NOMO-1 treated with DMSO at 0.1 percent for 48 hours (cell line): ENCODE results near the gene HOXD3.

Experiments
- DNase-seq: peaks from one replicate; lab custom pipeline; 2025; ENCODE audit not compliant: unreplicated experiment; lab: John Stamatoyannopoulos, UW

The HOXD3 gene

DNA sequence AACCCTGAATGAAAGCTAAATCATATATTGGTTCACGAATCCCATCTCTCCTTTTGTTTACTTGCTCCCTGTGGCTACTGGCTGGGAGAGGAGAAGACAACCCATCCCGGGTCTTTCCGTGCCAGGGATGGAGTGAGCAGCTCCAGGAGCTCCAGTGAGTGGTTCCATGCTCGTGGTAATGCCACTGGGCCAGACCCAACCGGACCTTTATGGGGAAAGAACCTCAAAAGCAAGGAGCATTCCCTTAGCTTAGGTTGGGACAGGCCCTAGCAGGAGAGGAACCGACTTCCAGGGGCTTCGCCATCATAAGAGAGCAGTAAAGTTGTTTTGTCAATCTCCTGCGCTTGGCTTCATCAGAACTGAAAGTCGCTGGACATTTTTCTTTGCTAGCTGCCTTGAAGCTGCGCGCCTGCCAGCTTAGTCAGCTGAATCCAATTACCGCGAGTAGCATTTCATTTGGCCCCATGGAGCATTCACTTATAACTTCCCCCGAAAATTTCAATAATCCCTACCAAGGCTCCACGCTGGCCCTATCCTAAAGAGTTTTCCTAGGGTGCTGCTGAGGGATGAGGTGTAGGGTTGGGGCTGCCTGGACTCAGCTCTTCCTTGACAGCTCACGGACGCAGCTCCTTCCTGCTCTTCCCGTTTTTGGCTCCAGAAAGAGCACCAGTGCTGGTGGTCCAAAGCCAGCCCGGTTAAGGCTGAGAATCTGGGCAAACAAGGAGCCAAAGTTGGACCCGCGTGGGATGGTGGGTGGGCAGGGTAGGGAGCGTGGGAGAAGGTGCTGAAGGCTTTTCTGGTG lies 4.9 kb downstream of the HOXD3 start:
- no peak for DNase-seq

DNA sequence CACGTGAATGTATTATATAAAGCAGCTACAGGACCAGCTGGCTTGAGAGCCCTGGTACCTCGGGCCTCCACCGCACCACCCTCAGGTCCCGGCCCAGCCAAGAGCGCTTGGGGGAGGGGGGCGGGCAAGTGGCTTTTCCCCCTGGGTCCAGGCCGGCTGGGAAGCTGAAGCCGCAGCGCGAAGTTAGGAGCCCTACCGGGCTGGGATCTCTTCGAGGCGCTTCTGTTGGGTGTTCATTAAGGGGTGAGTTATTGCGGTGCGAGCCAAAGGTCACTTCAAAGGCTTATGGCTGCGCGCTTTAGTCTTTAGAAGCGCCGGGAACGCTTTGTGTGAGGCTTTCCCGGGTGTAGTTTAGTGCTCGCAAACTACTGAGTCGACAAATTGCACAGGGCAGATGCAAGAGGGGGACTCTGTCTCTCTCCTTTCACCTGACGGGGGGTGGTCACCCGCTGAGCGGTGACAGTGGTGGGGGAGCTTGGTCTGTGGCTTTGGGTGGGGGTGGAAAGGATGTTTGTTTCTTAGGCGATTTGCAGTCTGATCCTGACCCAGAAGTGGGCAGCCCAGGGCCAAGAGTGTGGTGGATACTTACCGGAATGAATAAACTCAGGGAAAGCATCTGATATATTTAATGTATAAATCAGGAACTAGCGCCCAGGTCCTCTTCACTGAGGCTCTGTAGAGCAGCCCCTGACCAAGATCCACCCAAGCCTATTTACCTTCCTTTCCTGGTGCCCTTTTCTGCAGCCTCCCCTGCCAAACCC lies 6.0 kb downstream of the HOXD3 start:
- DNase-seq = no peak

DNA sequence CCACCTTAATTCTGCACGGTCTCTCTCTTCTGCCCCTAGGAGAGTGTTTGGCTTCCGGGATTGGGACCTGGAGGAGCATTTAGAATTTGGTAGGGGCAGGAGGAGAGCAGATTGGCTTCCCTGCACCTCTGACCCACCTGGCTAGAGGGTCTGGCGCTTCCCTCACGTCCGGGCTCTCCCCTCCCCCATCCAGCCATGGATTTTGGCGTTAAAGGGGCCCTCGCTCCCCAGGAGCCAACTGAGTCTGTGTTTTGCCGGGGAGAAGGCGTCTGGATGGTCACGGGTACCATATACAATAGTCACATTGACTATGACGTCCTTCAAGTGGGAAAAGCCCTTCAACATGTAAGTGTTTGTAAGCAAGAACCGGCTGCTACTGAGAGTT lies 6.6 kb downstream of the HOXD3 start:
- no peak for DNase-seq

DNA sequence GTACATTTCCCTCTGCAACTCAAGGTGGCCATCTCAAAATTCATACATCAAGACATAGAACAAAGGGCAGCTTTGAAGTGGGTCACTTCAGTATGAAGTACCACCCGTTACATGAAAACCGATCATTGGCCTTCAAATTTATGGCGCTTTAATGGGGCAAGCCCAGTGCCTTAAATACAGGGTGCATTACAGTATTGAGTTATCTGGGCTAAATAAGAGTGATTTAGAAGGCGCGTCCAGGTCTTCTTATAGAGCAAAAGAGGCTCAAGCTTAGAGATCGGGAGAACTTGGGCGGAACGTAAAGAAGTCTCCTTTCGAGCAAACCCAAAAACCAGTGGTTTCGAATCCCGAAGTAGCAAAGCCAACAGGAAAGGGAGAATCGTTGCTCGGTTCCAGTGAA lies 7.1 kb downstream of the HOXD3 start:
- no peak for DNase-seq

DNA sequence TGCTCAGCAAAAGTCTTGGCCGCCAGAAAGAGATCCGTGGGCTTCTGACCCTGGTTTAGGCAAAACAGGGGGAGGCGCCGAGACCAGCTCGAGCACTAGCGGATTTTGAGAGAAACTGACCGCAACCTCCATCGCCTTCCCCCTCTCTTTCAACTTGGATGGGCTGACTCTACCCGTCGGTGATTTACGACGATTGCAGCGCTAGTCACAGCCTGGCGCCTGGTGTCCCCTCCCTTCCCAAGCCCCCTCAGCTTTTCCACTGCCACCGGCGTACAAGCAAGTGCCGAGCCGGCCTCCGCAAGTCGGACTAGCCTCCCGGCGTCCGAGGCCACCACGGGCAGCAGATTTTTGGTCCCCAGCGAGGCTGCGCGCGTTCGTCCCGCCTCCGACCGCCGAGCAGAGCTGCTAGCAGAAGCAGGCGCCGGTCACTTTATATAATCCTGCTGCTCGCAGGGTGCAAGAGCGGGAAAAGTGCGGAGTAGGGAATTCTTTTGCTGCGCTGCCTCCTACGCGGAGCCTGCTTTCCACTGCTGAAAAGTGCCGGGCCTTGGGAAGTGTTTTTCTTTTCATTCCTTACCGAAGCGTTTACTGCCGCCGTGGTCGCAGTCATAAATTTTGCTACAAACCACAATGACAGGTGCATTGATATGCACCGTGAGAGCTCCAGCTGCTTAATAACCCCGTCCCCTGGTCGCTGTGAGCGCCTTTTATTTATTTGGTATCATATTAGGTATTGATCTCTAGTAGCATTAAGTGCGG lies 7.7 kb downstream of the HOXD3 start:
- no peak for DNase-seq

DNA sequence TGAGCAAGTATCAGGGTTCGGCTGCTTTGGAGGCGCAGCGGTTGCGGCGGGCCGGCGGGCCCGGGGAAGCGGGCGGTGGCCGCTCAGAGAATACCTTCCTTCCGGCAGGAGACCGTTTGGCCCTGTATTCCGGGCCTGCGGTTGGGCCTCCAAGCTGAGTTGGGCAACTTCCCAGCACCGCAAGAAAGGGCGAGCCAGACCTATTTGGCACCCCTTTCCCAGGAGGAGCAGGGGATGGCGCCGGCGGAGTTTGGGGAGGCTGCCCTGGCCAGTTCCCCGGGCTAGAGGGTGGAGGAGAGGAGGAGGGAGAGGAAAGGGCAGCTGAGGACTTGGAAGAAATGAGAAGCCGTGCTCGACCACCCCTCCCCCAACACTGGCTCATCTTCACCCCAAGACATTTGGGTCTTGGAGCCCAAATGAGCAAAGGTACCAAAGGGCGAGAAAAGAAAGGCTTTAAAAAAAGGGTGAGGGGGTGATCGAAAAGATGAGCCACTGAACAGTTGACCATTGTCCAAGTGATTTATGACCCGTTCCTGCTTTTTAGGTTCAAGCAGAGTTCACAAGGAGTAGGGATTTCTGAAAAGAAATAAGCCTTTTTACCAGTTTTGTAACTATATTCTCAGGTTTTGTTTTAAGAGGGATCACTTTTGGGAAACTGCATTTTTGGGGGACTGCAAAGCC lies 8.4 kb downstream of the HOXD3 start:
- no peak for DNase-seq

DNA sequence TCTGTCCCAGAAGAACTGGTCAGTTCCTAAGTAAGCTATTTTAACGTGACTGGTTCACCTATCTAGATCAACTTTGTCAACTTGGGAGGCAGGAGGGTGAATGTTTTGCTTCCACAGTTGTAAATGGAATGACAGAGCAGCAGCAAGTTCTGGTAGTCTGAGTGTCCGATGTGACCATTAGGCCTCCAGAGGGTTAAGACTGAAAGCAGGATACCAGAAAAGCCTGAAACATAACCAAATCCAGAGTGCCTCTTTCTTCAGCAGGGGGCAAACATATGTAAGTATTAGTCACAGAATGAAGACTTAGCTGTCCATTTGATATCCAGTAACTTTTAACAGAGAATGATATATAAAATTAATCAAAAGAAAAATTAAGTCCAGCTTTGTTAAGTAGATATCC lies 9.2 kb downstream of the HOXD3 start:
- no peak for DNase-seq

DNA sequence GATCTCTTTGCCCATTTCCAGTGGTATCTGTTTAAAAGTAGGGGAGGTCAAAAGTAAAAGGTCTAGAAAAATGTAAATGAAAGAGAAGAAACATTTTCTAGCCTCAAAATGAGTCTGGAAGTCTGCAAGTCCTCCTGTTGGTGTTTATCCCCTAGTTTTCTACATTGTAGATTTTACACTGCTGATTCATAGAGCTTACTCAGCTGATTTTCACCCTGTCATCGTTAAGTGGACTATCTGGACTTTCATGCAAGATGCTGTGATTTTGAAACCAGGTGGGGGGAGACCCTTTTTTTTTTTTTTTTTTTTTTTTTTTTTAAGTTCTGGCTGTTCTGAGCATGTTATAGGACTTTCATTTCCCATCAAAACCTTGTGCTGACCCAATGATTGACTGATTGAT lies 10.3 kb downstream of the HOXD3 start:
- no peak for DNase-seq

DNA sequence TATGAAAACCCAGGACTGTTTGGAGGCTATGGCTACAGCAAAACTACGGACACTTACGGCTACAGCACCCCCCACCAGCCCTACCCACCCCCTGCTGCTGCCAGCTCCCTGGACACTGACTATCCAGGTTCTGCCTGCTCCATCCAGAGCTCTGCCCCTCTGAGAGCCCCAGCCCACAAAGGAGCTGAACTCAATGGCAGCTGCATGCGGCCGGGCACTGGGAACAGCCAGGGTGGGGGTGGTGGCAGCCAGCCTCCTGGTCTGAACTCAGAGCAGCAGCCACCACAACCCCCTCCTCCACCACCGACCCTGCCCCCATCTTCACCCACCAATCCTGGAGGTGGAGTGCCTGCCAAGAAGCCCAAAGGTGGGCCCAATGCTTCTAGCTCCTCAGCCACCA lies 12.1 kb downstream of the HOXD3 start:
- no peak for DNase-seq

DNA sequence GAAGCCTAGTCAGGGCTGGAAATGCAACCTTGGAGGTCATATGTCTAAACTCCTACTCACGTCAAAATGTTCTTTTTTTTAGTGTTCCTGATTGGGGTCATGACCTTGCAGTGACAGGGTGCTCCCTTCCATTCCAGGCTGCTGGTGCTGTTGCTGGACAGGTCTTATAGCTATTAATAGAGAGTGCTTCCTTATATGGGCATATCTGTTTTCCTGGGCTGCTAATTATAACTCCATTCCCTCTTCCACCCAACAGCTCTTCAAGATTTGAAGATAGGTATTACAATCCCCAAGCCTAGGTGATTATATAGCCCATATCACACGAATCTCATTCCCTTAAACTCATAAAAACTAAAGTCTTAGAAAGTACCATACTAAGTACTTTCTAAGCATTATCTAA lies 12.6 kb downstream of the HOXD3 start:
- DNase-seq = no peak

DNA sequence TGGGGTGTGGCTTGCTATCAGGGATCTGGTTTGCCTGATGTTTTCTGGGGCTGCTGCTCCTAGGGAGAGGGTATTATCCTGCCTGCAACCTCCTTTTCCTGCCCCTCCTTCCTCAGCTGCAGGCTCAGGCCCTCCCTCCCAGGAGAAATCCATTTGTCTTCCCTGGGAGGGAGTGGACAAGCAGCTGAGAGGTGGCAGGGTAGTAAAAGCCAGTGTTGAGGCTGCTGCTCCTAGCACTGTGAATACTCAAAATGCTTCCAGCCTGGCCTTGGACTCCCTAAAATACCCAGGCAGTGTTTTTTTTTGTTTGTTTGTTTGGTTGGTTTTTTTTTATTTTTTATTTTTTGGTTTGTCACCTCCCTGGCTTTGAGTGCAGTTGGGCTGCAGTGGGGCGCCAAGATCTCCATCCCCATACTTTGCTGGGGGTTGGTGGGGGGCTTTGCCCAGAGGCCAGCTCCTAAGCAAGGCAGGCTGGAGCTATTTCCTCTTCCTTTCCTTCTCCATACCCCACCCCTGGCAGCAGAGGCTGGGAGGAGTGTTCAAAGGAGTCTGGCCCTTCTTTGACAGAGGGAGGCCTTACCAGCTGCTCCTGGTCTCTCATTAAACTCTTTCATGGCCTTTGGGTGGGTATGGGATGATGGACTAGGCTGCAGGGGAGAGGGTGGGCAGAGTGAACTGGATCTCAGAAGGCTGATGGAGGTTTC lies 13.6 kb downstream of the HOXD3 start:
- DNase-seq = no peak

DNA sequence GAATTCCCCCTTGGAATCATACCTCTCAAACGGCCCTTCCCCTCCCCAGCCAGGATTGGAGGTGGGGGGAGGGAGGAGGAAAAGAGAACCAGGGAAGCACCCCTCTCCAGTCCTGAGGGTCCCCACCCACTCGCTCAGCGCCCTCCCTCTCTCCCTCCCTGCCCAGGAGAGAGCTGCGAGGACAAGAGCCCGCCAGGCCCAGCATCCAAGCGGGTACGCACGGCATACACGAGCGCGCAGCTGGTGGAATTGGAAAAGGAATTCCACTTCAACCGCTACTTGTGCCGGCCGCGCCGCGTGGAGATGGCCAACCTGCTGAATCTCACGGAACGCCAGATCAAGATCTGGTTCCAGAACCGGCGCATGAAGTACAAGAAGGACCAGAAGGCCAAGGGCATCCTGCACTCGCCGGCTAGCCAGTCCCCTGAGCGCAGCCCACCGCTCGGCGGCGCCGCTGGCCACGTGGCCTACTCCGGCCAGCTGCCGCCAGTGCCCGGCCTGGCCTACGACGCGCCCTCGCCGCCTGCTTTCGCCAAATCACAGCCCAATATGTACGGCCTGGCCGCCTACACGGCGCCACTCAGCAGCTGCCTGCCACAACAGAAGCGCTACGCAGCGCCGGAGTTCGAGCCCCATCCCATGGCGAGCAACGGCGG lies 14.4 kb downstream of the HOXD3 start:
- no peak for DNase-seq

DNA sequence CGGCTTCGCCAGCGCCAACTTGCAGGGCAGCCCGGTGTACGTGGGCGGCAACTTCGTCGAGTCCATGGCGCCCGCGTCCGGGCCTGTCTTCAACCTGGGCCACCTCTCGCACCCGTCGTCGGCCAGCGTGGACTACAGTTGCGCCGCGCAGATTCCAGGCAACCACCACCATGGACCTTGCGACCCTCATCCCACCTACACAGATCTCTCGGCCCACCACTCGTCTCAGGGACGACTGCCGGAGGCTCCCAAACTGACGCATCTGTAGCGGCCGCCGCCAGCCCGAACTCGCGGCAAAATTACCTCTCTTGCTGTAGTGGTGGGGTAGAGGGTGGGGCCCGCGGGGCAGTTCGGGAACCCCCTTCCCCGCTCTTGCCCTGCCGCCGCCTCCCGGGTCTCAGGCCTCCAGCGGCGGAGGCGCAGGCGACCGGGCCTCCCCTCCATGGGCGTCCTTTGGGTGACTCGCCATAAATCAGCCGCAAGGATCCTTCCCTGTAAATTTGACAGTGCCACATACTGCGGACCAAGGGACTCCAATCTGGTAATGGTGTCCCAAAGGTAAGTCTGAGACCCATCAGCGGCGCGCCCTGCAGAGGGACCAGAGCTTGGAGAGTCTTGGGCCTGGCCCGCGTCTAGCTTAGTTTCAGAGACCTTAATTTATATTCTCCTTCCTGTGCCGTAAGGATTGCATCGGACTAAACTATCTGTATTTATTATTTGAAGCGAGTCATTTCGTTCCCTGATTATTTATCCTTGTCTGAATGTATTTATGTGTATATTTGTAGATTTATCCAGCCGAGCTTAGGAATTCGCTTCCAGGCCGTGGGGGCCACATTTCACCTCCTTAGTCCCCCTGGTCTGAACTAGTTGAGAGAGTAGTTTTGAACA lies 15.1 kb downstream of the HOXD3 start:
- no peak for DNase-seq

DNA sequence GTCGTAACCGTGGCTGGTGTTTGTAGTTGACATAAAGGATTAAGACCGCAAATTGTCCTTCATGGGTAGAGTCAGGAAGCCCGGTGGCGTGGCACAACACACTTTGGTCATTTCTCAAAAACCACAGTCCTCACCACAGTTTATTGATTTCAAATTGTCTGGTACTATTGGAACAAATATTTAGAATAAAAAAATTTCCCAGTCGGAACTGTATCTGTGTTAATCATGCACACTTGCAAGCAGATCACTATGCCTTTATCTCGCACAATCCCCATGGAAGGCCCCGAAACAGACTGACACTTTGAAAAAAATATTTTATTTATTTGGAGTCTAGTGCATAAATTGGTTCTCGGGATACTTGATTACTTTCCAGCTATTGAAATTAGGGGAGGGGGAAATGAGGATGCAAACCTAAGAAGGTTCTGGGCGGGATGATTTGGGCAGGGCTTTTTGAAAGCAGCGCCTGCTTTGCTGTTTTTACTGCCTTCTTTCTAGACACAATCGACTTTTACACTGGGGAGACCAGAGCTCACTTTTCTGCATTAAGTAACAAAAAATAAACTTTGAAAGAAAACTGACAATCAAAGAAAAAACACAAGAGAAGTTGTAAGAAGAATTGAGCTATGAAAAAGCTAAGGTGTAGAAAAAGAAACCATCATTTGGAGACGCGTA lies 15.9 kb downstream of the HOXD3 start:
- no peak for DNase-seq

DNA sequence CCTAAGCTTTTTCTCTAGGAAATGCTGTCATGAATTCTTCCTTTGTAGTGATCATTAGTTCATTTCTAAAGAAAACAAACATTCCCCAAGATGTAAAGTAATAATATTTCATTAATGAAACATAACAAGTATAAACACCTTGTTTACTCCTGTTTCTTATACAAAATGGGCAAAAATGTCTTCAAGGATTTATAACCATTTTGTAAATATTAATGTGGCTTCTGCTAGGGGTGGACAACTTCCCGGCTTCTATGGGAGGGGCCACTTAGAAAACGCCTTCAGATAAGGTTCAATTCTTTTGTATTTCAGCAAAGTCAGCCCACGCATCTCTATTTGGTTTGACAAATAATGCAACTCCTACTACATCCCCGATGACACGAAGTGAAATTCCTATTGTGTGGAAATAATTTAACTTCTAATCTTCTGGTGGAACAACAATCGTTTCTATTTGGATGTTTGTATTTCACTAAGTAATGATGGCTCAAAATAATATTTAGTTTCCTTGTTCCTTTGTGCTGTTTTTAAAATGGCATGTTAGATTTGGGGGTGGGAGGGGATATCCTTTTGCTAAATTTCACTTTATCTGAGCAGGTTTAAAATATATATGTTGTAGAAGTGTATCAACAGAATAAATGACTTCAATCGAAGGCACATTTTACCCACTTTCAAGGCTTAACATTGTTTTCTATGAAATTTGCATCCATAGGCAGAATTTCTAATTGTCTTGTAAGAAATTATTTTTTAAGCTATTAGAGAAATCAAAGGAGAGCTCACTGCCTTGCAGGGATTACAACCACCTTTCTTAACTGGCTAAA lies 16.7 kb downstream of the HOXD3 start:
- DNase-seq = no peak

DNA sequence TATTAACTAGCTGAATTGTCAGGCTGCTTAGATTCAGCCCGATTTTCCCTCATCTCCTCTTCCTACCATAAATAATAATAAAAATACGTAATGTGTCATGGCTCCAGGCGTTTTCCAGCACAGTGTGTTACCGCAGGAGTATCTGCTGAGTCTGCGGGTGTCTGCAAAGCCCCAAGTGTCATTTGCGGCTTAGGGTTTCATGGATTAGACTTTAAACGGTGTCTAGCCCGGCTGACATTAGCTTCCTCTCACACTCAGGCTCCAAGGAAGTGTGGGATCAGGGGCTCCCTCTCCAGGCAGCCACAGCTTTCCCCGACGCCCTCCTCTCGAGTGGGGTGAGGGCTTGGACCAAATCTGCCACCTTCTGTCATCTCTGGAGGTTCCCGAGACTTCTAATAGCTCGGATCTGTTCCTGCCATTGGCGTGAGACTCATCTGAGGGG lies 17.3 kb downstream of the HOXD3 start:
- no peak for DNase-seq

DNA sequence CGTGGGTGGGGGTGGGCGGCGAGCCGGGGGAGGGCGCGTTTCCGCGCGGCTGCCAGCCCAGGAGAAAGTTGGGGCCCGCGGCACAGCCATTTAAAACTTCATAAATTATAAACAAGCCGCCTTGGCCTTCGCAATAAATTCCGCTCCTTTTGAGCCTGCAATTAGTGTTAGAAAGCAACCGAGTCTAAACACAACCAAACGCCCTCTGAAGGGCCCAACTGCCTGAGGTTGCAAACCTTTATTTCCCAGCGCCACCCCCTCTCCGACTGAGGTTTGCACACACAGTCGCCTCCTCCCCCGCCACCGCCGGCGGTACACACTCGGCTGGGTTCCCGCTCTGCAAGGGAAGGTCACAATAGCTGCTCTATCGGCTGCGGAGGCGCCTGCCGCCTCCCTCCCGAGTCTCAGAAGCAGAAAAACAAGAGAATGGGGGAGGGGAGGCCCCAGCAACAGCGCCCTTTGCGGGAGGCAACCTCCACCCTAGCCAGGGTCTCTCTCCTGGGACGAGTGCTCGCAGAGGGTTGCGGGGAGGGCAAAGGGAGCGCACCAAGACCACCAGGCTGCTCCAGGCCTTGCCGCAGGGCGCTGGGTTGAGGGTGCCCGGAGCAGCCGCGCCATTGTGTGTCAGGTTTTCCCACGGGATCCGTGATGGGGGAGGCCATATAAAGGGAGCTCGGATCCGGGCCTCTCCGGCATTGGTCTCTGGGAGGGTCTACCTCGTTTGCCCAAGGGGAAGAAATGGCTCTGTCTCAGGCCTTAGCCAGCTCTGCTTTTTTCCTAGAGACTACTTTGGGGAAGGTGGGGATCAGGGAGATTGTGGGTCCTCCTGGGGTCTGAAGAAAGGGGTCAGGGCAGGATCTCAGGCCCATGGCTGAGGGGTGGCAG lies 18.0 kb downstream of the HOXD3 start:
- no peak for DNase-seq
